Caco-2 (cell line): ENCODE results near the gene CPLX3. TPM values are rescaled to one million over a fixed set of nuclear protein-coding genes. Genes with fewer than 3 reads are reported as not detected.

Experiments
- BruUV-seq: library from RNA; stranded (reverse); fragments of 400-500 nt; replicated peaks from 2 replicates; lab custom pipeline; 2021; lab: Mats Ljungman, UMichigan
- CTCF ChIA-PET: fragments of 300-600 bp; sonication (Branson Sonifier 250); formaldehyde crosslinking; loops from one replicate; lab custom pipeline; 2022; ENCODE audit warnings: antibody characterized with exemption; lab: Charles Lee
- POLR2A ChIA-PET: fragments of 300-600 bp; sonication (Branson Sonifier 250); formaldehyde crosslinking; loops from one replicate; lab custom pipeline; 2022; ENCODE audit warnings: antibody characterized with exemption; lab: Charles Lee
- DNase-seq, 2 experiments: peaks; one replicate each; pipeline versions ENCODE4 v3.0.0 to v3.0.0-alpha.2; 2020 to 2022
- H3K27me3 ChIP-seq: replicated peaks from 2 replicates; pipeline ENCODE4 v1.6.0; 2011; ENCODE audit warnings: low read length; ENCODE audit not compliant: control insufficient read depth, insufficient read depth
- H3K36me3 ChIP-seq: 2 replicates; pipeline ENCODE4 v1.5.1; 2011; ENCODE audit warnings: low read length; ENCODE audit not compliant: control insufficient read depth, insufficient read depth
- H3K4me1 ChIP-seq: fragments of 250-450 bp; sonication (Bioruptor Pico); 2 replicates; pipeline ENCODE4 v1.5.1; 2020; ENCODE audit warnings: mild to moderate bottlenecking
- H3K4me3 ChIP-seq: 2 replicates; pipeline ENCODE4 v1.5.1; 2011; ENCODE audit warnings: low read depth, mild to moderate bottlenecking, control low read depth, low read length
- H3K9me3 ChIP-seq: fragments of 250-450 bp; sonication (Bioruptor Pico); 2 replicates; pipeline ENCODE4 v1.5.1; 2020; ENCODE audit warnings: mild to moderate bottlenecking, moderate library complexity
- H3K27ac Mint-ChIP-seq: one replicate; pipeline ENCODE4 v1.8.0; 2022; ENCODE audit warnings: mixed read lengths; ENCODE audit not compliant: unreplicated experiment
- H3K27me3 Mint-ChIP-seq: one replicate; pipeline ENCODE4 v1.8.0; 2022; ENCODE audit warnings: mixed read lengths; ENCODE audit not compliant: insufficient read depth, unreplicated experiment
- H3K36me3 Mint-ChIP-seq: one replicate; pipeline ENCODE4 v1.8.0; 2022; ENCODE audit warnings: mild to moderate bottlenecking, mixed read lengths; ENCODE audit not compliant: insufficient read depth, unreplicated experiment
- H3K4me1 Mint-ChIP-seq: one replicate; pipeline ENCODE4 v1.8.0; 2022; ENCODE audit warnings: low read depth, mixed read lengths; ENCODE audit not compliant: unreplicated experiment
- H3K4me3 Mint-ChIP-seq: one replicate; pipeline ENCODE4 v1.8.0; 2022; ENCODE audit warnings: mild to moderate bottlenecking, moderate library complexity, mixed read lengths; ENCODE audit not compliant: unreplicated experiment
- H3K9me3 Mint-ChIP-seq: one replicate; pipeline ENCODE4 v1.8.0; 2022; ENCODE audit warnings: mixed read lengths; ENCODE audit not compliant: unreplicated experiment
- CTCF ChIP-seq, 2 experiments: fragments of 200-600 bp in 1 of 2; IDR thresholded peaks; 1 replicate in 1 of 2; 2 replicates in 1 of 2; pipeline versions ENCODE4 v1.5.1 to v1.8.0; 2011 to 2022; ENCODE audit warnings: antibody characterized with exemption in 1 of 2, control low read depth in 1 of 2, inconsistent platforms in 1 of 2, low read depth in 1 of 2, low read length in 1 of 2, mild to moderate bottlenecking in 1 of 2, moderate library complexity in 1 of 2; ENCODE audit not compliant: insufficient read depth in 1 of 2, severe bottlenecking in 1 of 2, unreplicated experiment in 1 of 2
- intact Hi-C: fragments of 100-400 bp; cut with micrococcal nuclease; formaldehyde crosslinking; loops from one replicate; pipeline ENCODE4 v1.10.0; 2022; ENCODE audit not compliant: unreplicated experiment
- total RNA-seq: library from RNA; stranded (reverse); gene quantifications from 2 replicates; pipeline ENCODE4 v1.2.3, GENCODE V29; 2022

CPLX3 gene
- total RNA-seq, 1 experiment from 2014 or later = not detected

GRCh38 chr15:74844319-74845207, 18.1 kb downstream of the CPLX3 start:
- no peaks in the 10 kb centered on the region for H3K27me3 Mint-ChIP-seq
- peaks cover 13% of the 10 kb centered on the region for H3K4me1 ChIP-seq
- no TSS peak for BruUV-seq
- peaks cover 6% of the 10 kb centered on the region for H3K4me1 Mint-ChIP-seq
- ChIA-PET POLR2A (no interaction called here), CTCF (interaction anchor here (0.6 to 1.3 kb wide), 3 partner anchors 57 to 471 kb away, joined by 3 to 9 read pairs (median 8); no protein-coding TSS in a partner anchor)
- peaks cover 56% of the 10 kb centered on the region for H3K36me3 Mint-ChIP-seq
- no peaks in the 10 kb centered on the region for H3K9me3 Mint-ChIP-seq
- no peaks in the 10 kb centered on the region; the same call in 1 of the 2 replicates for H3K36me3 ChIP-seq
- intact Hi-C loops = loop anchor here (5.0 kb wide), 1 partner anchor 108 kb away; no protein-coding TSS in a partner anchor
- no peaks in the 10 kb centered on the region for H3K27me3 ChIP-seq
- H3K27ac Mint-ChIP-seq = peak overlapping the region; percentile 80
- no peaks in the 10 kb centered on the region for H3K9me3 ChIP-seq
- TF ChIP-seq CTCF (IDR thresholded peaks at IDR 0.05; ENCODE audit: insufficient read depth in 1 of 2, low read depth in 1 of 2, low read length in 1 of 2, severe bottlenecking in 1 of 2, unreplicated experiment in 1 of 2) = no peak
- DNase-seq = no peak
- no peak overlapping the region for H3K4me3 Mint-ChIP-seq
- no peak overlapping the region for H3K4me3 ChIP-seq

- Histone ChIP-seq H3K9me3 (no peaks in the 10 kb centered on the region), H3K27me3 (no peaks in the 10 kb centered on the region), H3K4me3 (no peak overlapping the region), H3K4me1 (peaks cover 13% of the 10 kb centered on the region), H3K36me3 (no peaks in the 10 kb centered on the region; the same call in 1 of the 2 replicates)
- no peak for DNase-seq
- no peaks in the 10 kb centered on the region for H3K9me3 Mint-ChIP-seq
- POLR2A ChIA-PET = no interaction called here
- intact Hi-C loops = no loop called here
- no peak overlapping the region for H3K4me3 Mint-ChIP-seq
- no peaks in the 10 kb centered on the region for H3K27me3 Mint-ChIP-seq
- peaks cover 6% of the 10 kb centered on the region for H3K4me1 Mint-ChIP-seq
- no TSS peak for BruUV-seq
- peaks cover 56% of the 10 kb centered on the region for H3K36me3 Mint-ChIP-seq
- H3K27ac Mint-ChIP-seq = no peak overlapping the region
- TF ChIP-seq CTCF (IDR thresholded peaks at IDR 0.05; ENCODE audit: insufficient read depth in 1 of 2, low read depth in 1 of 2, low read length in 1 of 2, severe bottlenecking in 1 of 2, unreplicated experiment in 1 of 2) = no peak
- CTCF ChIA-PET = interaction anchor here (1.3 kb wide), 1 partner anchor 56 kb away, joined by 9 read pairs; no protein-coding TSS in a partner anchor
These were observed 18.8 kb downstream of the CPLX3 start for GRCh38 chr15:74845208-74845568.

GRCh38 chr15:74845581-74845980, 19.2 kb downstream of the CPLX3 start:
- H3K27me3 ChIP-seq = no peaks in the 10 kb centered on the region
- no peaks in the 10 kb centered on the region for H3K9me3 ChIP-seq
- no peak overlapping the region for H3K4me3 ChIP-seq
- Mint-ChIP-seq H3K4me3 (no peak overlapping the region), H3K4me1 (peaks cover 6% of the 10 kb centered on the region), H3K27ac (no peak overlapping the region), H3K9me3 (no peaks in the 10 kb centered on the region), H3K36me3 (peaks cover 56% of the 10 kb centered on the region), H3K27me3 (no peaks in the 10 kb centered on the region)
- no peaks in the 10 kb centered on the region; the same call in 1 of the 2 replicates for H3K36me3 ChIP-seq
- intact Hi-C loops = no loop called here
- CTCF ChIA-PET = no interaction called here
- DNase-seq = no peak
- H3K4me1 ChIP-seq = peaks cover 13% of the 10 kb centered on the region
- no TSS peak for BruUV-seq
- POLR2A ChIA-PET = interaction anchor here (0.7 kb wide), 1 partner anchor 24 kb away, joined by 5 read pairs; no protein-coding TSS in a partner anchor
- TF ChIP-seq CTCF (IDR thresholded peaks at IDR 0.05; ENCODE audit: insufficient read depth in 1 of 2, low read depth in 1 of 2, low read length in 1 of 2, severe bottlenecking in 1 of 2, unreplicated experiment in 1 of 2) = no peak
